Esophagus squamous epithelium (tissue), 4 donors: ENCODE measurements around the gene LSM10.

Experiments
- POLR2A ChIP-seq, 4 donors: fragments of 450-650 bp; IDR thresholded peaks; one replicate each; pipeline ENCODE4 v1.6.1; 2017; ENCODE audit warnings: antibody characterized with exemption in 4 of 4, mild to moderate bottlenecking in 4 of 4, moderate library complexity in 3 of 4
- TF ChIP-seq, protein P1 (sequence below), 6 experiments: fragments of 450-650 bp in 4 of 6; fragments of 200-600 bp in 2 of 6; sonication (generic) in 2 of 6; IDR thresholded peaks; one replicate each; pipeline ENCODE4 v1.5.1; 2016 to 2019; ENCODE audit warnings: antibody characterized with exemption in 6 of 6, mild to moderate bottlenecking in 4 of 6, moderate library complexity in 4 of 6

DNA sequence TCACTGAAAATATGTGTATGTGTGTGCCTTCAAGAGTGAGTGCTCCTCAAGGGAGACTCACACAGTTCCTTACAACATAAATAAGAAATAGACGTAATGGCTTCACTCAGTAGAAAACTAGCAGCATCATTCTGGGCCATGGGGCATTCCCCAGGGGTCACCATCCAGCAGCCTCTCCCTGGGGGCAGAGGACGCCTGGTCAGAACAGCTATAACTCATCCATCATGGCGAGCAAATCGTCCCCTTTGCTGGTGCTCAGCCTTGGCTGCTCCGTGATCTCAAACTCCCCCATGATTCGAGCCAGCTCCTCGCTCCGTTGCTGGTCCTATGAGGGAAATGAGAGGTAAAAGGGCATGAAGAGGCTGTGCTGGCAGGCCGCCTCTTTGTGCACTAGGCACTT lies 20.2 kb upstream of the LSM10 start:
- TF ChIP-seq, protein P1, sequence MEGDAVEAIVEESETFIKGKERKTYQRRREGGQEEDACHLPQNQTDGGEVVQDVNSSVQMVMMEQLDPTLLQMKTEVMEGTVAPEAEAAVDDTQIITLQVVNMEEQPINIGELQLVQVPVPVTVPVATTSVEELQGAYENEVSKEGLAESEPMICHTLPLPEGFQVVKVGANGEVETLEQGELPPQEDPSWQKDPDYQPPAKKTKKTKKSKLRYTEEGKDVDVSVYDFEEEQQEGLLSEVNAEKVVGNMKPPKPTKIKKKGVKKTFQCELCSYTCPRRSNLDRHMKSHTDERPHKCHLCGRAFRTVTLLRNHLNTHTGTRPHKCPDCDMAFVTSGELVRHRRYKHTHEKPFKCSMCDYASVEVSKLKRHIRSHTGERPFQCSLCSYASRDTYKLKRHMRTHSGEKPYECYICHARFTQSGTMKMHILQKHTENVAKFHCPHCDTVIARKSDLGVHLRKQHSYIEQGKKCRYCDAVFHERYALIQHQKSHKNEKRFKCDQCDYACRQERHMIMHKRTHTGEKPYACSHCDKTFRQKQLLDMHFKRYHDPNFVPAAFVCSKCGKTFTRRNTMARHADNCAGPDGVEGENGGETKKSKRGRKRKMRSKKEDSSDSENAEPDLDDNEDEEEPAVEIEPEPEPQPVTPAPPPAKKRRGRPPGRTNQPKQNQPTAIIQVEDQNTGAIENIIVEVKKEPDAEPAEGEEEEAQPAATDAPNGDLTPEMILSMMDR (IDR thresholded peaks at IDR 0.05): no peak
- no peak for TF ChIP-seq POLR2A (IDR thresholded peaks at IDR 0.05)
